Activated gamma-delta T cell (primary cell): ENCODE data around the gene PNLIPRP2.

Experiments used
- DNase-seq: peaks from one replicate; lab custom pipeline; 2025; lab: John Stamatoyannopoulos, UW

The PNLIPRP2 gene

GRCh38 chr10:116655568-116655967 is 34.8 kb downstream of the PNLIPRP2 start:
- DNase-seq: no peak

DNA sequence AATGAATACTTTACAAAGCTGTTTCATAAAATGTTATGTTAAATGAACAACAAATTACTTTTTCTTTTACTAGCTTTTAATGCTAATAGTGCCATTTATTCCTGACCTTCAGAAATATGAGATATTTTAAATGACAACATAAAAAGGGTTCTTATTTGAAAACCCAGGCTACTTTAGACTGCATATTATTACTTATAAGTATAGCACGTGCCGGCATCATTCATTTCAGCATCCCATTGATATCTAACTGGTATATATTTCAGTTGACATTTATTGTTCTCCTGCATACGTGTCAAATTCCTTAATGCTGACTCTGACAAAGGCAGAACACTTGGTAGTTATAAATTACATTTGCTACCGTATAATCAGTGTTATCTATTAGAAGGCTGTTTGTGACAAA is 35.3 kb downstream of the PNLIPRP2 start:
- DNase-seq: no peak

- no peak for DNase-seq
These were observed 37.3 kb downstream of the PNLIPRP2 start for GRCh38 chr10:116657863-116658551.

DNA sequence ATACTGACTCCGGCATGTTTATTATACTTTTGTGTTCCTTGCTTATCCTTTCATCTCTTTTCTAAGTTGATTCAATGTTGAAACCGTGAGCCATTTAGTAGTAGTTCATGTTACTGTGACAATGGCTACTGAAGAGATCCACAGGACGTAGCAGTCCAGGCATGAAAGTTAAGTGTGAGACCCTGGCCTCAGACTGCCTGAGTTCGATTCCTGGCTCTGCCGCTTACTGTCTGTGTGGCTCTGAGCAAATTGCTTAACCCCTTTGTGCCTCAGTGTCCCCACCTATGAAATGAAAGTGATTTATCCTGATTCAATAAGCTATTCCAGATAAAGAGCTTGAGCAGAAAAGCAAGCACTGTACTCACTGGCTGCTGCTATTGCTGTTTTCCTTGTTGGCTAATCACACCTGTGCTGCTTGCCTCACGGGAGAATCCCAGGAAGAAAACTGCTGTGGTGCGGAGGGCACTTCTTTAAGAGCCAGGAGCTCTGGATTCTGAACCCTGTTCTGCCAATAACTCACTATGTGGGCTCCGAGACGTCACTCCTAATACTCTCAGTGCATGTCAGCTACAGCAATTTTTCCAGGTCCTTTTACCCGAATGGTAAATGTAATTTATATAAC is 38.4 kb downstream of the PNLIPRP2 start:
- no peak for DNase-seq

DNA sequence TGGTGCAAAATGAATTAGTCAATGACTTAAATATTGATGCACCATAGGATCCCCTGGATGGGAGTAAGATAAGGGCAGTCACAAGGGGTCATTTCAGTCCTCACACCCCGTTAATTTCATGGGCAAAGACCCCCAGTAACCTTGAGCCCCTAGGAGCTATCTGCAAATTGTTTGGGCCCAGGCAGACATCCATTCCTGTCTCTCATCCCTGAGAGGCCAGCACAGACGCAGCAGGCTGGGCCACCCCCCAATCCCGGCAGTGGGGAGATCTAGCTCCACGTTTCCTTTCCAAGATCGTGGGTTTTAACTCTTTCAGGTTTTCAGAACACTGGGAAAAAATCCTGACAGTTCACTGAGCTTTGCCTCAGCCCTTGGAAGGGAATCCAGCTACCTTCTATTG is 40.1 kb downstream of the PNLIPRP2 start:
- no peak for DNase-seq

GRCh38 chr10:116663342-116663741 is 42.6 kb downstream of the PNLIPRP2 start:
- no peak for DNase-seq

DNA sequence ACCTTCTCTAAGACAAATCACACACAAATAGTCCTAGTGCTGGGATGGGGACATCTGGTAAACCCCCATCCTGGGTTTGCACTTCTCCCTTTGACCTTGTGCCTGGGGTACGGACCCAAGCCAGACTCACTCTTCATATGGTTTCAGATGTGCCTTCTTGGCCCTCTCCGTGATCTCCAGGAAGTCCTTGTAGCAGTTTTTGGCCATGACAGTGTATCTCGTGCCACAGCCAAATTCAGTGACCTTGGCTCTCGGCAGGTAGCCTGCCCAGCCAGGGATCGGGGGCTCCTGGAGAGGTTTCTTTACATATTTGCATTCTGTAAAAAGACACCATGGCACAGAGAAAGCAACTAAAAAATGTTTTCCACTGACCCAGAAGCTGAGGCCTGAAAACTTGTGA is 43.9 kb downstream of the PNLIPRP2 start:
- no peak for DNase-seq

DNA sequence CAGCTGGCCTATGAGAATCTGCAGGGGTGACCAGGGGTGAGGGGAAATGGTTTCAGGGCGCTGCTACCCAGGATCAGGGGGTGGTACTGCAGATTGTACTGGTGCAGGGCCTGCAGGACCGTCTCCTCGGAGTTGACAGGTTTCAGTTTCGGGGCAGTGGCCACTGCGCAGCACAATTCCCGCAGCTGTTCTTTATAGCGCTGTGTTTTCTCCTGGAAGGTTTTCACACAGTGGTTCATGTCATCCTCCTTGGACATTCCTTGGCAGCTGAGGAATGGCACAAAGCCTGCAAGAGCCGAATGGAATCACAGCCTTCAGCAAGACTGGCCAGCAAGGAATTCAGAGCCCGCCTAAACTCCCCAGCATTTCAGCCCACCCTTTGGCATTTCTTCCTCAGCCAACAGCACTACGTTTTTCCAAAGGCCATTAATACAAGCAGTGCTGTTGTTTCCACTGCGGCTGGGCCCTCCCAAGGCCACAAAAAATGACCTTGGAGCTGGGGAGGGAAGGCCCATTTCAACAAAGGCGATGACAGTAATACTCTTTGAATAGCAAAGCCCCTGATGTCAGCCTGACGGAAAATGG is 44.9 kb downstream of the PNLIPRP2 start:
- no peak for DNase-seq

- DNase-seq: no peak
These were observed 46.7 kb downstream of the PNLIPRP2 start for GRCh38 chr10:116667484-116667883.

- DNase-seq: no peak
These were observed 47.3 kb downstream of the PNLIPRP2 start for GRCh38 chr10:116668018-116668417.

GRCh38 chr10:116668446-116668845 is 47.7 kb downstream of the PNLIPRP2 start:
- no peak for DNase-seq

GRCh38 chr10:116669080-116669479 is 48.3 kb downstream of the PNLIPRP2 start:
- no peak for DNase-seq

GRCh38 chr10:116669832-116670644 is 49.3 kb downstream of the PNLIPRP2 start:
- no peak for DNase-seq

- DNase-seq: no peak
These were observed 50.0 kb downstream of the PNLIPRP2 start for GRCh38 chr10:116670706-116671105.

DNA sequence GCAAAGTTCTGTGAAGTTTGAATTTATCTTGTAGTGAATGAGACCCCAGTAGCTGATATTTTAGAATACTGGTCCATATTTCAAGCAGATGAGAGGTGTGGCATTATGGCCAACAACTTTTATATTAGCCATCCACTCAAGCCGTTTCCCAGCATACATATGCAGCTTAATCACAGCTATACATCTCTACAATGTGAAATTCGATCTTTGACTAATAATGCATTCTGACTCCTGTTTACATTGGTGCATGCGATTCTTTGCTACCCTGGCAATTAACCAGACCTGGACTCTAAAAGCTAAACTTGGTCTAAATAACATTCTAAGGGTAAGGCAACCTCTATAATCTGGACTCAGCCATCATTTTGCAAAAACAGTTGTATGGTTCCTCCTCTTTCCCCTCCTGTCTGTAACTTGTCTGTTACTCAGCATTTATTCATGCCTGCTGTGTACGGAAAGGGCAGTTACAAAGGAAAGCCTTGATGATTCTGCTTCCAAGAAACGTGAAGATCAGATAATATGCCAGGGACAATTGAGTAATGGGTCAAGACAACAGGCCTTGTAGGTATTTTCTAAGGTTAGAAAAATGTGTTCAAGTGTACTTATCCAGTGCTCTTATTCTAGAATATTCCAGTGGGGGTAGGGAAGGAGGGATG is 50.6 kb downstream of the PNLIPRP2 start:
- no peak for DNase-seq

GRCh38 chr10:116672891-116673290 is 52.1 kb downstream of the PNLIPRP2 start:
- no peak for DNase-seq

DNA sequence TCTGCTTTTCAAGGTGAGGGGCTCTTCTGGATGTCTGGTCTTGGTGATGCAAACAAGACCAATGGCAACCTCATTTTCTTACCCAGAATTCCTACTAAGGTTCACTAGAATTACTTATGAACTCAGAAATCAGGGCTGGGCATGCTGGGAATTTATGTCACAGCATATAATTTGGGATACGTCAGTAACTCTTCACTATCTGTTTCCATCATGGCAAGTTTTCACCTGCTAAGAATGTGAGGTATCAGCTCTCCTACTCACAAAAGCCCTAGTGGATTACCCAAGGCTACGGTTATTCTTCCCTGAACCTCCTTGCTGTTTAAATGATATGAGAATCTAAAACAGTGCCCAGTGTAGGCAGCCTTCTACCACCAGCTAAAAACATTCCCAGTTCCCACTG is 53.1 kb downstream of the PNLIPRP2 start:
- DNase-seq: no peak

GRCh38 chr10:116674901-116675423 is 54.2 kb downstream of the PNLIPRP2 start:
- no peak for DNase-seq

DNA sequence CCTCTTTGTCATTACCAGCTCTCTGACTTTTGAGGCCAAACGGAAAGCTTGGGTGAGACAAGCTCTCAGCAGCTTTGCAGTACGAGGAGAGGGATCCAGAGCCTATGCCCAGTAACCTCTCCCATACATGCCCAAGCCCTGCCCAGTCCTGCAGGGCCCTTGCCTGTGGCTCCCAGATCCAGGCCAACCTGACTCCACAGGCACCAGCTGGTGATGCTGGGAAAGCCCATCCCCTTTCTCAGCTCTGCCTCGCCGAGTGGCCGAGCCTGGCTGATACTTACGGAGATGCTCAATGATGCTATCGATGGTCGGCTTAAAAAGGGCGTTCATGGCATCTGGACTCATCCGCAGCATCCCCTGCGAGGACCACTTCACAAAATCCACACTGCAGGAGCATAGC is 55.4 kb downstream of the PNLIPRP2 start:
- DNase-seq: no peak

GRCh38 chr10:116676633-116677032 is 55.9 kb downstream of the PNLIPRP2 start:
- DNase-seq: no peak

DNA sequence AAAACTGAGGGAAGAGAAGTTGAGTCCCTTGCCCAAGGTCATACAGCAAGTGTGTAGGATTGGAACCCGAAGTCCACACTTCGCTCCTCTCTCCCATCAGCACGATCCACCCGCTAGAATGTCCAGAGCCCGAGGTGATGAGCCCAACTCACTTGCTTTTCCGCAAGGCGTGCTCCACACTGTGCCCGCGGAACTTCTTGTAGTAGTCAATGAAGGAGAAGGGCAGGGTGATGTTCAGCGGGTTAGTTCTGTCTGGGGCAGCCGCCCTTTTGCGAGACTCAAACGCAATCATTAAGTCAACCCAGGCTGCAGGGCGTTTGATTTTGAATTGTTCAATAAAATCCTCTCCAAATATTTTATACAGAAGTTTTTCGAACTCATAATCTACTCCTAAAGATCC is 58.6 kb downstream of the PNLIPRP2 start:
- no peak for DNase-seq

DNA sequence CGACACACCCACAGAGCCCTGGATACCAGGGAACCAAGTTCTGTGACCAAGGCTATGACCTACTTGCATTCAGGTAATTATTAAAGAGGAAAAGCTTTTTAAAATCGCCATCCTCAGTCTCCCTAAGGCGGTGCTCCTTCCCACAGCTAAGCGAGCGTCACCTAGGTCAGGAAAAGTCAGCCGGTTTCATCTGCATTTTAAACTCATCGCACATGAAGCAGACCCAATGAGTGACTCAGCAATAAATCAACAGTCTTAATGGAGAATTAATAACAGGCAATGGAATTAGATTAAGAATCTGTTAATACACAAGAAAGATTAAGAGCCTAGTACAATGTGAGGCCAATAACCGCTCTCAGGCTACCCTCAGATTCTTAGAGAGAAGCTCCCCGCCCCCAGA is 62.4 kb downstream of the PNLIPRP2 start:
- no peak for DNase-seq
